Prostate gland (tissue), 2 donors: ENCODE results near the gene ARCN1.

ENCODE experiments used
- CTCF ChIP-seq, 4 experiments: fragments of 200-600 bp in 2 of 4; fragments of 450-650 bp in 2 of 4; sonication (generic) in 2 of 4; IDR thresholded peaks; 1 replicate in 3 of 4; 2 replicates in 1 of 4; pipeline ENCODE4 v1.5.1; 2016 to 2019; ENCODE audit warnings: antibody characterized with exemption in 4 of 4, mild to moderate bottlenecking in 2 of 4, moderate library complexity in 2 of 4
- POLR2AphosphoS5 ChIP-seq: sonication (generic); formaldehyde crosslinking; IDR thresholded peaks from one replicate; pipeline ENCODE4 v1.6.1; 2017; ENCODE audit warnings: antibody characterized with exemption

- TF ChIP-seq CTCF (IDR thresholded peaks at IDR 0.05) = no peak
- no peak for TF ChIP-seq POLR2AphosphoS5
These were observed 67.7 kb downstream of the ARCN1 start for GRCh38 chr11:118639899-118640298.
